GM20000 (cell line): ENCODE results near the gene HRAS.
A peak's percentile ranks its signal among the peaks of the same experiment; 100 is the strongest.

Experiments used
- DNase-seq: peaks from one replicate; pipeline ENCODE4 v3.0.0; 2012; ENCODE audit warnings: low spot score
- CTCF ChIP-seq: IDR thresholded peaks from 2 replicates; pipeline ENCODE4 v1.5.1; 2012; ENCODE audit warnings: mild to moderate bottlenecking, control low read depth; ENCODE audit errors: extremely low read depth, missing control alignments

The HRAS gene

GRCh38 chr11:563812-564578 lies 28.6 kb upstream of the HRAS start:
- no peak for DNase-seq
- TF ChIP-seq CTCF: no peak

- no peak for TF ChIP-seq CTCF
- DNase-seq: no peak
These were observed 27.9 kb upstream of the HRAS start for GRCh38 chr11:563066-563811.

- no peak for DNase-seq
- TF ChIP-seq CTCF: no peak
These were observed 26.8 kb upstream of the HRAS start for GRCh38 chr11:562046-562645.

- peak; percentile 42 for DNase-seq
- TF ChIP-seq CTCF: no peak
These were observed 26.0 kb upstream of the HRAS start for GRCh38 chr11:561148-562003.

GRCh38 chr11:560305-561147 lies 25.1 kb upstream of the HRAS start, which contains the start of the genes LMNTD2 and RASSF7:
Gene LMNTD2, minus strand, starts transcription at chr11:560738. Its CDS starts 22 bp downstream, at chr11:560716.
Gene RASSF7, plus strand, starts transcription at chr11:560970. Its CDS starts 799 bp downstream, at chr11:561769.
- peak; percentile 100 for DNase-seq
- no peak for TF ChIP-seq CTCF

GRCh38 chr11:559712-560304 lies 24.4 kb upstream of the HRAS start:
- no peak for TF ChIP-seq CTCF
- DNase-seq: no peak
